Heart left ventricle (tissue), 16 donors: ENCODE data around the gene TRIM4. TPM values are rescaled to one million over a fixed set of nuclear protein-coding genes. Genes with fewer than 3 reads are reported as not detected.
A peak's percentile ranks its signal among the peaks of the same experiment; 100 is the strongest.

Experiments
- ATAC-seq, 4 donors: fragments of 200-7000 bp; cut with Tn5 transposase; one replicate each; pipeline ENCODE4 v1.9.1; 2020 to 2022; ENCODE audit warnings: moderate library complexity in 4 of 4, mild to moderate bottlenecking in 3 of 4, moderate number of reproducible peaks in 1 of 4
- DNase-seq, 5 donors: peaks; one replicate each; pipeline ENCODE4 v3.0.0-alpha.2; 2020
- H3K27ac ChIP-seq, 12 donors: fragments of 200-600 bp; sonication (generic) in 4 of 12; one replicate each; pipeline versions ENCODE4 v1.5.0 to v1.8.0; 2016 to 2022; ENCODE audit warnings: mild to moderate bottlenecking in 2 of 12
- H3K27me3 ChIP-seq, 9 donors: fragments of 200-600 bp; sonication (generic) in 2 of 9; one replicate each; pipeline versions ENCODE4 v1.5.1 to v1.8.0; 2016 to 2022; ENCODE audit warnings: mild to moderate bottlenecking in 3 of 9
- H3K36me3 ChIP-seq, 9 donors: fragments of 200-600 bp; sonication (generic) in 2 of 9; one replicate each; pipeline versions ENCODE4 v1.5.0 to v1.8.0; 2018 to 2022; ENCODE audit warnings: mild to moderate bottlenecking in 2 of 9
- H3K4me1 ChIP-seq, 12 donors: fragments of 200-600 bp; sonication (generic) in 4 of 12; one replicate each; pipeline versions ENCODE4 v1.5.0 to v1.8.0; 2016 to 2022; ENCODE audit warnings: mild to moderate bottlenecking in 3 of 12
- H3K4me3 ChIP-seq, 12 donors: fragments of 200-600 bp; sonication (generic) in 4 of 12; one replicate each; pipeline versions ENCODE4 v1.5.0 to v1.8.0; 2017 to 2022; ENCODE audit warnings: mild to moderate bottlenecking in 9 of 12, moderate library complexity in 4 of 12
- H3K9me3 ChIP-seq, 12 donors: fragments of 200-600 bp; sonication (generic) in 4 of 12; one replicate each; pipeline versions ENCODE4 v1.5.0 to v1.8.0; 2016 to 2022; ENCODE audit warnings: mild to moderate bottlenecking in 1 of 12
- POLR2A ChIP-seq, 2 donors: fragments of 450-650 bp; IDR thresholded peaks; one replicate each; pipeline ENCODE4 v1.6.1; 2017; ENCODE audit warnings: antibody characterized with exemption in 2 of 2, mild to moderate bottlenecking in 2 of 2, moderate library complexity in 2 of 2
- WGBS, 4 donors: extraction: QIAGEN DNeasy Blood & Tissue Kit in 2 of 4; methylation state at CpG; one replicate each; pipeline versions ENCODE4 v1.1.5 to v1.1.7; 2013 to 2018; 5-methylcytosine and 5-hydroxymethylcytosine counted together
- intact Hi-C, 10 donors: fragments of 100-400 bp; cut with DNase I; formaldehyde crosslinking; loops; one replicate each; pipeline versions ENCODE4 v1.11.1 to v1.14.2; 2022
- polyA plus RNA-seq, 2 donors: library from polyadenylated mRNA; stranded (reverse); fragments of 200-250 nt; gene quantifications; one replicate each; pipeline ENCODE4 v1.2.3, GENCODE V29; 2013
- total RNA-seq, 9 donors: library from RNA; depleted of rRNA in 2 of 9; stranded (reverse); fragments of >200 nt in 2 of 9; fragmentation: NEBNext Ultra II Directional in 3 of 9; extraction: Animal tissue kit (Norgen Biotek cat#: 25700) in 3 of 9; gene quantifications; one replicate each; pipeline versions ENCODE4 v1.1.0 to v1.2.4, GENCODE V29; 2016 to 2023
- TF ChIP-seq, protein P1 (sequence below), 12 donors: fragments of 200-600 bp; sonication (generic) in 4 of 12; IDR thresholded peaks; one replicate each; pipeline versions ENCODE4 v1.5.0 to v1.8.0; 2018 to 2022; ENCODE audit warnings: antibody characterized with exemption in 12 of 12, mild to moderate bottlenecking in 5 of 12
- donor health status: ischemic (EF 13 %, LVEDD 7.1; RV severe dilation, severe dysfunction).
- donor health status: healthy with polysubstance abuse.
- donor health status: DM: no; HTN: yes; CAD: no.
- donor health status: DM: no; HTN: no; CAD: no.
- donor health status: ischemic (EF 25% LVEDD 6.9; RV normal size, moderate dysfunction).
- donor health status: ischemic (EF 25% LVEDD 5.7; RV mildly dilated, moderate dysfunction).
- donor health status: healthy.
- donor health status: DM: yes; HTN: yes; CAD: no.
- donor health status: ischemic (EF 35%, LVEDD 5.7; RV mildly dilated, moderate dysfunction).
- donor health status: nonischemic (EF 11% LVEDD 7.7; RV severe dilation, severe dysfunction).
- donor health status: DM: yes; HTN: yes; CAD: no.
- donor health status: PGD.
- donor health status: ischemic (EF 29% LVEDD 5.4; RV normal size, mild dysfunction).
- donor health status: nonischemic (EF 23%, LVEDD 6.1; RV moderate dilation, normal function).

Gene TRIM4
- total and polyA plus RNA-seq, 11 donors: 4.7 to 13.5 (median 6.9) TPM

DNA sequence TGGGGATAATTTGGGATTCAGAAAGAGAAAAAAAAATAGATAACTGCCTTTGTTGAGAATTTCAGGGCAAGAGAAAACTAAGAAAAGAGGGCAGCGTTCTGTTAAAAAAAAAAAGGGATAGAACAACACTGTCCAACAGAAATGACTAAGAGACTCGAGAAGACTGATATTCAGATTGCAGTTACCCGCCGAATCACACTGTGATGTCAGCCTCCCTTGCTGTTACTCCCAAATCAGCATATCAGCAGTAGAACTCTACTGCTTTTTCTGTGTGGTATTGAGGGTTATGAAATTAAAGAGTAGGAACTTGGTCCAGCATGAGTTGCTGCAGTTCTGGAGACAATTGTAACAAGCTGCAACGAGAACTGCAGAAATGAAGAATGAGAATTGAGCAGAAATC, 8.2 kb upstream of the TRIM4 start:
- WGBS, 4 donors: 59 to 68% (median 66%) methylated on average over 5 of the region's 5 CpGs
- Histone ChIP-seq H3K36me3 (no peaks in the 10 kb centered on the region), H3K27ac (no peak overlapping the region)

DNA sequence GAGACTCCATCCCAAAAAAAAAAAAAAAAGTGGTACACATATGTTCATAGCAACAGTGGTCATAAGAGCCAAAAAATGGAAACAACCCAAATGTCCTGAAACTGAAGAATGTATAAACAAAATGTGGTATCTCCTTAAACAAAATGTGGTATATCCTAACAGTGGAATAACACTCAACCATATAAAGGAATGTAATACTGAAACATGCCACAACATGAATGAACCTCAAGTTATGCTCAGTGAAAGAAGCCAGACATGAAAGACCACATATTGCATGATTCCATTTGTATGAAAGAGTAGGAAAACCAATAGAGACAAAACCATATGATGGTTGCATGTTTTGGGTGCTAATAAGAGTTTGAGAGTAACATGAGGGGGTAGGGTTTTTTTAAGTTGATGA, 7.0 kb upstream of the TRIM4 start:
- Histone ChIP-seq H3K36me3 (peaks cover 0 to 3% (median 0%) of the 10 kb centered on the region in 9 donors), H3K4me1 (peaks cover 0 to 15% (median 10%) of the 10 kb centered on the region in 12 donors), H3K27me3 (peaks cover 0 to 3% (median 0%) of the 10 kb centered on the region in 9 donors), H3K27ac (no peak overlapping the region), H3K4me3 (no peak overlapping the region), H3K9me3 (no peaks in the 10 kb centered on the region)
- no peak for DNase-seq
- intact Hi-C loops: loop anchor here in 3 of 10 donors (5.0 kb wide), 1 partner anchor 66 kb away; no protein-coding TSS in a partner anchor
- TF ChIP-seq POLR2A (IDR thresholded peaks at IDR 0.05): no peak
- TF ChIP-seq, protein P1, sequence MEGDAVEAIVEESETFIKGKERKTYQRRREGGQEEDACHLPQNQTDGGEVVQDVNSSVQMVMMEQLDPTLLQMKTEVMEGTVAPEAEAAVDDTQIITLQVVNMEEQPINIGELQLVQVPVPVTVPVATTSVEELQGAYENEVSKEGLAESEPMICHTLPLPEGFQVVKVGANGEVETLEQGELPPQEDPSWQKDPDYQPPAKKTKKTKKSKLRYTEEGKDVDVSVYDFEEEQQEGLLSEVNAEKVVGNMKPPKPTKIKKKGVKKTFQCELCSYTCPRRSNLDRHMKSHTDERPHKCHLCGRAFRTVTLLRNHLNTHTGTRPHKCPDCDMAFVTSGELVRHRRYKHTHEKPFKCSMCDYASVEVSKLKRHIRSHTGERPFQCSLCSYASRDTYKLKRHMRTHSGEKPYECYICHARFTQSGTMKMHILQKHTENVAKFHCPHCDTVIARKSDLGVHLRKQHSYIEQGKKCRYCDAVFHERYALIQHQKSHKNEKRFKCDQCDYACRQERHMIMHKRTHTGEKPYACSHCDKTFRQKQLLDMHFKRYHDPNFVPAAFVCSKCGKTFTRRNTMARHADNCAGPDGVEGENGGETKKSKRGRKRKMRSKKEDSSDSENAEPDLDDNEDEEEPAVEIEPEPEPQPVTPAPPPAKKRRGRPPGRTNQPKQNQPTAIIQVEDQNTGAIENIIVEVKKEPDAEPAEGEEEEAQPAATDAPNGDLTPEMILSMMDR (IDR thresholded peaks at IDR 0.05): no peak
- ATAC-seq: no peak

More for the DNA sequence above, 8.2 kb upstream of the TRIM4 start:
- intact Hi-C loops: loop anchor here in 3 of 10 donors (5.0 kb wide), 1 partner anchor 65 kb away; no protein-coding TSS in a partner anchor
- no peak for TF ChIP-seq POLR2A (IDR thresholded peaks at IDR 0.05)
- TF ChIP-seq, protein P1 (IDR thresholded peaks at IDR 0.05): no peak
- Histone ChIP-seq H3K9me3 (no peaks in the 10 kb centered on the region), H3K27me3 (peaks cover 0 to 3% (median 0%) of the 10 kb centered on the region in 9 donors), H3K4me1 (peaks cover 0 to 15% (median 10%) of the 10 kb centered on the region in 12 donors), H3K4me3 (no peak overlapping the region)
- DNase-seq: no peak
- no peak for ATAC-seq

DNA sequence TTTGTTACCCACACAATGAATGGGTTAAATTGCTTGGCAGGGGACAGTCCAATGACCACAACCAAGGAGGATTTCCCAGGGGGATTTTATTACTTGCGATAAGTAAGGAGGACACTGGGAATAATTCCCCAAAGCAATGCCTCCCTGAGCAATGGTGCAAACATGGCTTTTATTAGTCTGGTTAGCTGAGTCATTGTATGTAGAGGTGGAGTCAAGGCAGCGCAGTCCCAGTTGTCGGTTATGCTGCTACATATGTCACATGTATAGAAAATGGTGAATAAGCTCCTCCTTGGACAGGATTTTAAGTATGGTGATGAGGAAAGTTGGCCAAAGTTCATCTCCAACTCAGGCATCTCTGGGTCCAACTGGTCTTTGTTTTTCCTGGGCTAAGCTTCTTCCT, 3.9 kb upstream of the TRIM4 start:
- H3K4me1 ChIP-seq: peaks cover 0 to 16% (median 11%) of the 10 kb centered on the region in 12 donors
- H3K27ac ChIP-seq: no peak overlapping the region
- DNase-seq: no peak
- ATAC-seq: no peak
- intact Hi-C loops: no loop called here
- H3K36me3 ChIP-seq: peaks cover 0 to 5% (median 0%) of the 10 kb centered on the region in 9 donors
- WGBS, 4 donors: 77 to 83% (median 79%) methylated on average over 3 of the region's 3 CpGs
- TF ChIP-seq POLR2A (IDR thresholded peaks at IDR 0.05): no peak
- TF ChIP-seq, protein P1 (IDR thresholded peaks at IDR 0.05): no peak
- no peaks in the 10 kb centered on the region for H3K9me3 ChIP-seq
- no peak overlapping the region for H3K4me3 ChIP-seq
- peaks cover 0 to 3% (median 0%) of the 10 kb centered on the region in 9 donors for H3K27me3 ChIP-seq

DNA sequence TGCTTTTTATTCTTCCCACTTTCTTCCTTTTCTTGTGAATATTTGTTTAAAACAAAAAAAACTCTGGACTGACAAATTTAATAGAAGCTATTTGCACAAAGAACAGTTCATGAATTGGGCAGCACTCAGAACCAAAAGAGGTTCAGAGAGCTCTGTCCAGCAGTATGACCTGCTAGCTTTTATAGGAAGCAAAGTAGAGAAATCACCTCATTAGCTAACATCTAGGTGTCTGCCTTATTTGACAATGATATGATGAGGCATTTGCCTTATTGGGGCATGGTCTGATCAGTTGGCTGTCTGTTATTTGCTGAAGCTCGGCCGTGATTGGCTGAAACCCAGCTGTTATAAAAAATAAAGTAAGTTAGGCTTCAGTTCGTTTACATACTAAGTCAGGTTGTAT, 819 bp upstream of the TRIM4 start:
- intact Hi-C loops: no loop called here
- TF ChIP-seq, protein P1 (IDR thresholded peaks at IDR 0.05): no peak
- no peak for TF ChIP-seq POLR2A (IDR thresholded peaks at IDR 0.05)
- ATAC-seq (no peak), DNase-seq (no peak)
- Histone ChIP-seq H3K4me1 (peaks cover 9 to 42% (median 31%) of the 10 kb centered on the region in 12 donors), H3K9me3 (no peaks in the 10 kb centered on the region), H3K27me3 (no peaks in the 10 kb centered on the region), H3K27ac (peak overlapping the region in 11 of 12 donors; percentile 80 to 97 (median 93)), H3K36me3 (peaks cover 0 to 31% (median 24%) of the 10 kb centered on the region in 9 donors), H3K4me3 (peak overlapping the region in 11 of 12 donors; percentile 57 to 97 (median 77))
- WGBS, 4 donors: 63 to 97% (median 92%) methylated on average over 3 of the region's 3 CpGs
